PFSK-1 (cell line): Measurements from ENCODE around the gene MAML1. TPM values are rescaled to one million over a fixed set of nuclear protein-coding genes. Genes with fewer than 3 reads are reported as not detected.

Source experiments
- FOXP2 ChIP-seq: optimal IDR thresholded peaks from 2 replicates; pipeline ENCODE3; 2011; ENCODE audit warnings: borderline replicate concordance, control low read depth, inconsistent platforms; ENCODE audit not compliant: insufficient read depth; ENCODE audit errors: extremely low read length, extremely low read depth
- POLR2AphosphoS5 ChIP-seq: IDR thresholded peaks from 2 replicates; pipeline ENCODE4 v1.6.1; 2012; ENCODE audit warnings: low read depth, mild to moderate bottlenecking, control low read depth, low read length, moderate library complexity
- REST ChIP-seq, 2 experiments: IDR thresholded peaks; 2 replicates each; pipeline versions ENCODE4 v1.6.1 to v1.8.0; 2011 to 2012; ENCODE audit warnings: low read depth in 2 of 2, low read length in 2 of 2, control low read depth in 1 of 2, inconsistent platforms in 1 of 2, mild to moderate bottlenecking in 1 of 2, moderate library complexity in 1 of 2; ENCODE audit not compliant: insufficient read depth in 1 of 2
- SIN3A ChIP-seq: IDR thresholded peaks from 2 replicates; pipeline ENCODE4 v1.6.1; 2012; ENCODE audit warnings: mild to moderate bottlenecking, low read length, moderate library complexity, borderline replicate concordance; ENCODE audit not compliant: insufficient read depth
- TAF1 ChIP-seq: IDR thresholded peaks from 2 replicates; pipeline ENCODE4 v1.6.1; 2012; ENCODE audit warnings: low read length, control low read depth, borderline replicate concordance; ENCODE audit not compliant: insufficient read depth
- polyA plus RNA-seq: library from polyadenylated mRNA; unstranded; fragments of >200 nt; gene quantifications from one replicate; pipeline ENCODE4 v1.2.1, GENCODE V29; 2012; ENCODE audit warnings: low read depth, missing spikeins; ENCODE audit not compliant: insufficient read length

The MAML1 gene
- polyA plus RNA-seq = 26.7 TPM

GRCh38 chr5:179732412-179732917 lies at the start of gene MAML1:
Gene MAML1, plus strand, starts transcription at chr5:179732822. Its CDS starts 291 bp downstream, at chr5:179733113.
- peak; percentile 92 for TF ChIP-seq TAF1
- peak; percentile 71 for TF ChIP-seq FOXP2
- TF ChIP-seq REST (IDR thresholded peaks at IDR 0.05; ENCODE audit: insufficient read depth in 1 of 2, low read depth in 2 of 2, low read length in 2 of 2) = no peak
- peak; percentile 56 for TF ChIP-seq POLR2AphosphoS5
- no peak; the same call in 1 of the 2 replicates for TF ChIP-seq SIN3A

GRCh38 chr5:179694561-179694960 lies 38.1 kb upstream of the MAML1 start:
- no peak for TF ChIP-seq POLR2AphosphoS5
- no peak for TF ChIP-seq TAF1
- no peak for TF ChIP-seq FOXP2
- TF ChIP-seq REST (IDR thresholded peaks at IDR 0.05; ENCODE audit: insufficient read depth in 1 of 2, low read depth in 2 of 2, low read length in 2 of 2) = no peak
- no peak for TF ChIP-seq SIN3A

GRCh38 chr5:179696603-179697002 lies 36.0 kb upstream of the MAML1 start:
- TF ChIP-seq POLR2AphosphoS5 (no peak), SIN3A (no peak), TAF1 (no peak), REST (IDR thresholded peaks at IDR 0.05; ENCODE audit: insufficient read depth in 1 of 2, low read depth in 2 of 2, low read length in 2 of 2) (no peak), FOXP2 (no peak)

- TF ChIP-seq TAF1 (no peak), SIN3A (no peak), REST (IDR thresholded peaks at IDR 0.05; ENCODE audit: insufficient read depth in 1 of 2, low read depth in 2 of 2, low read length in 2 of 2) (no peak), POLR2AphosphoS5 (no peak), FOXP2 (no peak)
Observed at GRCh38 chr5:179697108-179697507, 35.5 kb upstream of the MAML1 start.
